Measurements from ENCODE around the gene RAB40B. TPM values are rescaled to one million over a fixed set of nuclear protein-coding genes. Genes with fewer than 3 reads are reported as not detected.

Gene RAB40B
- total and polyA plus RNA-seq, 2 of the 13 experiments (the other 11 are each of a cell fraction or from before 2014, with no cell fraction given), result 6.2 to 6.5 TPM

DNA sequence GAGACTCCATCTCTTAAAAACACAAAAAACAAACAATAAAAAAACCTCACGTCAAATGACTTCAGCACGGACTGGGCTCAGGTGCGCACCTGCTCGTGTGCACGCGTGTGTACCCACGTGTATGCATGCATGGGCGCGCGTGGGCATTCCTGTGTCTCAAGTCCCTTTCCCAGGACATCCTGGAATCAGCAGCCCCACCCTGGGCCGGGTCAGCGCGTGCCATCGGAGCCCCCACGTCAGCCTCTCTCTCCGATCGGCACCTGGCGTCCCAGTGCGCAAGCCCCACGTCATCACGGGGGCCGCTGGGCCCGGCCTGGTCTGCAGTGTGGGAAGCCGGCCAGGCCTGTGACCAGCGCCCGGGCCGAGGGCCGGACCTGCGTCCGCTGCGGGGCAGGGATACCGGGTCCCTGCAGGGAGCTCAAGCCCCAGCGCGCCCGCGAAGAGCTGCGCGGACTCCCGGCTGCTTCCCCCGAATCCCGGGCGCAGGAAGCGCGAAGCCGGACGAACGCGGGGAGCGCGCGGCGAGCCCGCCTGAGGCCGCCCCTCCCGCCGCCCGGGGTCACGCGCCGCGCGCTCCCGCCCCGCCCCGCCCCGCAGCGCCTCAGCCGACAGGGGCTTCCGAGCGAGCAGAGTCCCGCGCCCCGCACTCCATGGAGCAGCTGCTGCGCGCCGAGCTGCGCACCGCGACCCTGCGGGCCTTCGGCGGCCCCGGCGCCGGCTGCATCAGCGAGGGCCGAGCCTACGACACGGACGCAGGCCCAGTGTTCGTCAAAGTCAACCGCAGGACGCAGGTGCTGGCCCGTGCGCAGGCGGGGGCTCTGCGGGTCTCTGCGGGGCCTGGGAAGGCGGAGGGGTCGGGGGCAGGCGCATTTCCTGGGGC lies 36.7 kb upstream of the RAB40B start, which contains the start of gene FN3K (continued):
- TF ChIP-seq, protein P1, sequence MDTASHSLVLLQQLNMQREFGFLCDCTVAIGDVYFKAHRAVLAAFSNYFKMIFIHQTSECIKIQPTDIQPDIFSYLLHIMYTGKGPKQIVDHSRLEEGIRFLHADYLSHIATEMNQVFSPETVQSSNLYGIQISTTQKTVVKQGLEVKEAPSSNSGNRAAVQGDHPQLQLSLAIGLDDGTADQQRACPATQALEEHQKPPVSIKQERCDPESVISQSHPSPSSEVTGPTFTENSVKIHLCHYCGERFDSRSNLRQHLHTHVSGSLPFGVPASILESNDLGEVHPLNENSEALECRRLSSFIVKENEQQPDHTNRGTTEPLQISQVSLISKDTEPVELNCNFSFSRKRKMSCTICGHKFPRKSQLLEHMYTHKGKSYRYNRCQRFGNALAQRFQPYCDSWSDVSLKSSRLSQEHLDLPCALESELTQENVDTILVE (CRISPR knock-in tag; IDR thresholded peaks at IDR 0.05), result no peak
- TF ChIP-seq, protein P2, sequence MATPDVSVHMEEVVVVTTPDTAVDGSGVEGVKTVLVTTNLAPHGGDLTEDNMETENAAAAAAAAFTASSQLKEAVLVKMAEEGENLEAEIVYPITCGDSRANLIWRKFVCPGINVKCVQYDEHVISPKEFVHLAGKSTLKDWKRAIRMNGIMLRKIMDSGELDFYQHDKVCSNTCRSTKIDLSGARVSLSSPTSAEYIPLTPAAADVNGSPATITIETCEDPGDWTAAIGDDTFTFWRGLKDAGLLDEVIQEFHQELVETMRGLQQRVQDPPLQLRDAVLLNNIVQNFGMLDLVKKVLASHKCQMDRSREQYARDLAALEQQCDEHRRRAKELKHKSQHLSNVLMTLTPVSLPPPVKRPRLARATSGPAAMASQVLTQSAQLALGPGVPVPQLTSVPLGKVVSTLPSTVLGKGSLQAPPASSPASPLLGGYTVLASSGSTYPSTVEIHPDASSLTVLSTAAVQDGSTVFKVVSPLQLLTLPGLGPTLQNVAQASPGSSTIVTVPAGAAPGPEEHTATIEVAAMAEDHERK (CRISPR knock-in tag; IDR thresholded peaks at IDR 0.05; ENCODE audit: low read depth), result no peak
- TF ChIP-seq JUN (CRISPR knock-in tag; IDR thresholded peaks at IDR 0.05) (no peak), NFKB2 (CRISPR knock-in tag; IDR thresholded peaks at IDR 0.05; ENCODE audit: borderline replicate concordance) (peak; percentile 12; the same call in 1 of the 2 replicates), IRF2 (CRISPR knock-in tag; IDR thresholded peaks at IDR 0.05) (no peak), TP53 (CRISPR knock-in tag; conservative IDR thresholded peaks at IDR 0.05) (no peak), MXD1 (CRISPR knock-in tag; IDR thresholded peaks at IDR 0.05) (peak; percentile 71; the same call in 1 of the 2 replicates), SOX13 (IDR thresholded peaks at IDR 0.05) (no peak), SOX13 (CRISPR knock-in tag; conservative IDR thresholded peaks at IDR 0.05 in 1 of 2, IDR thresholded peaks at IDR 0.05 in 1 of 2) (no peak), ZFP62 (CRISPR knock-in tag; IDR thresholded peaks at IDR 0.05) (no peak), ZNF446 (CRISPR knock-in tag; IDR thresholded peaks at IDR 0.05) (no peak), ZNF549 (CRISPR knock-in tag; IDR thresholded peaks at IDR 0.05) (no peak), SOX5 (CRISPR knock-in tag; IDR thresholded peaks at IDR 0.05; ENCODE audit: borderline replicate concordance) (no peak), ZNF704 (CRISPR knock-in tag; IDR thresholded peaks at IDR 0.05; ENCODE audit: borderline replicate concordance) (no peak)
- TF ChIP-seq, protein P3, sequence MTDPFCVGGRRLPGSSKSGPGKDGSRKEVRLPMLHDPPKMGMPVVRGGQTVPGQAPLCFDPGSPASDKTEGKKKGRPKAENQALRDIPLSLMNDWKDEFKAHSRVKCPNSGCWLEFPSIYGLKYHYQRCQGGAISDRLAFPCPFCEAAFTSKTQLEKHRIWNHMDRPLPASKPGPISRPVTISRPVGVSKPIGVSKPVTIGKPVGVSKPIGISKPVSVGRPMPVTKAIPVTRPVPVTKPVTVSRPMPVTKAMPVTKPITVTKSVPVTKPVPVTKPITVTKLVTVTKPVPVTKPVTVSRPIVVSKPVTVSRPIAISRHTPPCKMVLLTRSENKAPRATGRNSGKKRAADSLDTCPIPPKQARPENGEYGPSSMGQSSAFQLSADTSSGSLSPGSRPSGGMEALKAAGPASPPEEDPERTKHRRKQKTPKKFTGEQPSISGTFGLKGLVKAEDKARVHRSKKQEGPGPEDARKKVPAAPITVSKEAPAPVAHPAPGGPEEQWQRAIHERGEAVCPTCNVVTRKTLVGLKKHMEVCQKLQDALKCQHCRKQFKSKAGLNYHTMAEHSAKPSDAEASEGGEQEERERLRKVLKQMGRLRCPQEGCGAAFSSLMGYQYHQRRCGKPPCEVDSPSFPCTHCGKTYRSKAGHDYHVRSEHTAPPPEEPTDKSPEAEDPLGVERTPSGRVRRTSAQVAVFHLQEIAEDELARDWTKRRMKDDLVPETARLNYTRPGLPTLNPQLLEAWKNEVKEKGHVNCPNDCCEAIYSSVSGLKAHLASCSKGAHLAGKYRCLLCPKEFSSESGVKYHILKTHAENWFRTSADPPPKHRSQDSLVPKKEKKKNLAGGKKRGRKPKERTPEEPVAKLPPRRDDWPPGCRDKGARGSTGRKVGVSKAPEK (CRISPR knock-in tag; IDR thresholded peaks at IDR 0.05; ENCODE audit: borderline replicate concordance), result no peak
- TF ChIP-seq, protein P4, sequence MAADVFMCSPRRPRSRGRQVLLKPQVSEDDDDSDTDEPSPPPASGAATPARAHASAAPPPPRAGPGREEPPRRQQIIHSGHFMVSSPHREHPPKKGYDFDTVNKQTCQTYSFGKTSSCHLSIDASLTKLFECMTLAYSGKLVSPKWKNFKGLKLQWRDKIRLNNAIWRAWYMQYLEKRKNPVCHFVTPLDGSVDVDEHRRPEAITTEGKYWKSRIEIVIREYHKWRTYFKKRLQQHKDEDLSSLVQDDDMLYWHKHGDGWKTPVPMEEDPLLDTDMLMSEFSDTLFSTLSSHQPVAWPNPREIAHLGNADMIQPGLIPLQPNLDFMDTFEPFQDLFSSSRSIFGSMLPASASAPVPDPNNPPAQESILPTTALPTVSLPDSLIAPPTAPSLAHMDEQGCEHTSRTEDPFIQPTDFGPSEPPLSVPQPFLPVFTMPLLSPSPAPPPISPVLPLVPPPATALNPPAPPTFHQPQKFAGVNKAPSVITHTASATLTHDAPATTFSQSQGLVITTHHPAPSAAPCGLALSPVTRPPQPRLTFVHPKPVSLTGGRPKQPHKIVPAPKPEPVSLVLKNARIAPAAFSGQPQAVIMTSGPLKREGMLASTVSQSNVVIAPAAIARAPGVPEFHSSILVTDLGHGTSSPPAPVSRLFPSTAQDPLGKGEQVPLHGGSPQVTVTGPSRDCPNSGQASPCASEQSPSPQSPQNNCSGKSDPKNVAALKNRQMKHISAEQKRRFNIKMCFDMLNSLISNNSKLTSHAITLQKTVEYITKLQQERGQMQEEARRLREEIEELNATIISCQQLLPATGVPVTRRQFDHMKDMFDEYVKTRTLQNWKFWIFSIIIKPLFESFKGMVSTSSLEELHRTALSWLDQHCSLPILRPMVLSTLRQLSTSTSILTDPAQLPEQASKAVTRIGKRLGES (CRISPR knock-in tag; IDR thresholded peaks at IDR 0.05; ENCODE audit: borderline replicate concordance), result no peak
